Adrenal gland (tissue), 5 donors: ENCODE data around the gene SEPTIN7.

Source experiments
- POLR2A ChIP-seq, 2 donors: fragments of 450-650 bp; IDR thresholded peaks; one replicate each; pipeline ENCODE4 v1.6.1; 2017; ENCODE audit warnings: antibody characterized with exemption in 2 of 2, mild to moderate bottlenecking in 2 of 2, moderate library complexity in 1 of 2
- TF ChIP-seq, protein P1 (sequence below), 6 experiments: fragments of 450-650 bp in 4 of 6; fragments of 200-600 bp in 2 of 6; sonication (generic) in 1 of 6; IDR thresholded peaks; 1 replicate in 5 of 6; 2 replicates in 1 of 6; pipeline versions ENCODE4 v1.5.1 to v1.8.0; 2016 to 2021; ENCODE audit warnings: antibody characterized with exemption in 6 of 6, mild to moderate bottlenecking in 2 of 6, moderate library complexity in 1 of 6
- donor health status: DM: no; HTN: no; CAD: no.

DNA sequence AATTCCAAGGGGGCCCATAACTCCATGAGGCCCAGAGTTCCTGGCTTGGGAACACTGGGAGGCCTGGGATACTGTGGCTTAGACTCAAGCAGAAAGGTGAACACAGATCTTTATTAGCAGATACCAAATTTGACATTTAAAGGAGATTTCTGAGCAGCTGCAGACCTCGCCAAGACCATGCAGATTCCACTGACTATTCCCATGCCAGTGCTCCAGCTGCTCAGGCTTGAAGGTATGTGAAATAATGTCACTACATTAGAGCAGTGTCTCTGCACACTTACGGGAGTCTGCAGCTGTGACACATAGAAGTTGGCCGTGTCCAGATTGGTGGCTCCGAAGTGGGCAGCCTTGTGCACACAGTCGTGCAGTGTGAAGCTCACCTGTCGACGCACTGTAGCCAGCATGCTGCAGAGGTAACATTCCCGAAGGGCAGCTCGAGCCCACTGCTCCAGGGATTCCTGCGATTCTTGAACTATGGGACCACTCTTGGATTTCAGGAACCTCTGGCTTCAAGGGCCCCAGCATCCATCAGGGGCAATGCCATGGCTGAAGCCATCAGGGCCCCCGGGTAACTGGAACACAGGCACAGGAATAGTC, 46.1 kb downstream of the SEPTIN7 start:
- TF ChIP-seq, protein P1, sequence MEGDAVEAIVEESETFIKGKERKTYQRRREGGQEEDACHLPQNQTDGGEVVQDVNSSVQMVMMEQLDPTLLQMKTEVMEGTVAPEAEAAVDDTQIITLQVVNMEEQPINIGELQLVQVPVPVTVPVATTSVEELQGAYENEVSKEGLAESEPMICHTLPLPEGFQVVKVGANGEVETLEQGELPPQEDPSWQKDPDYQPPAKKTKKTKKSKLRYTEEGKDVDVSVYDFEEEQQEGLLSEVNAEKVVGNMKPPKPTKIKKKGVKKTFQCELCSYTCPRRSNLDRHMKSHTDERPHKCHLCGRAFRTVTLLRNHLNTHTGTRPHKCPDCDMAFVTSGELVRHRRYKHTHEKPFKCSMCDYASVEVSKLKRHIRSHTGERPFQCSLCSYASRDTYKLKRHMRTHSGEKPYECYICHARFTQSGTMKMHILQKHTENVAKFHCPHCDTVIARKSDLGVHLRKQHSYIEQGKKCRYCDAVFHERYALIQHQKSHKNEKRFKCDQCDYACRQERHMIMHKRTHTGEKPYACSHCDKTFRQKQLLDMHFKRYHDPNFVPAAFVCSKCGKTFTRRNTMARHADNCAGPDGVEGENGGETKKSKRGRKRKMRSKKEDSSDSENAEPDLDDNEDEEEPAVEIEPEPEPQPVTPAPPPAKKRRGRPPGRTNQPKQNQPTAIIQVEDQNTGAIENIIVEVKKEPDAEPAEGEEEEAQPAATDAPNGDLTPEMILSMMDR (IDR thresholded peaks at IDR 0.05): no peak
- TF ChIP-seq POLR2A (IDR thresholded peaks at IDR 0.05): no peak
